ENCODE measurements around the gene GTF3C1. TPM values are rescaled to one million over a fixed set of nuclear protein-coding genes. Genes with fewer than 3 reads are reported as not detected.

GTF3C1 gene
- 62.2 and 66.9 TPM in 2 replicates for total RNA-seq

- peak within 1 kb of the TSS; percentile 97 for H3K4me3 Mint-ChIP-seq (ENCODE audit: low read depth)
- peak within 1 kb of the TSS; percentile 91 for H3K27ac Mint-ChIP-seq
- peaks cover 27% of the 10 kb centered on the region for H3K4me1 Mint-ChIP-seq (ENCODE audit: low read depth)
These were observed at the start of gene GTF3C1, which contains the start of gene KATNIP for GRCh38 chr16:27549746-27550581. Gene GTF3C1 (minus strand): TSS chr16:27549913. CDS start chr16:27549890, 23 bp downstream. Gene KATNIP (plus strand): TSS chr16:27550144. CDS start chr16:27550171, 27 bp downstream.

DNA sequence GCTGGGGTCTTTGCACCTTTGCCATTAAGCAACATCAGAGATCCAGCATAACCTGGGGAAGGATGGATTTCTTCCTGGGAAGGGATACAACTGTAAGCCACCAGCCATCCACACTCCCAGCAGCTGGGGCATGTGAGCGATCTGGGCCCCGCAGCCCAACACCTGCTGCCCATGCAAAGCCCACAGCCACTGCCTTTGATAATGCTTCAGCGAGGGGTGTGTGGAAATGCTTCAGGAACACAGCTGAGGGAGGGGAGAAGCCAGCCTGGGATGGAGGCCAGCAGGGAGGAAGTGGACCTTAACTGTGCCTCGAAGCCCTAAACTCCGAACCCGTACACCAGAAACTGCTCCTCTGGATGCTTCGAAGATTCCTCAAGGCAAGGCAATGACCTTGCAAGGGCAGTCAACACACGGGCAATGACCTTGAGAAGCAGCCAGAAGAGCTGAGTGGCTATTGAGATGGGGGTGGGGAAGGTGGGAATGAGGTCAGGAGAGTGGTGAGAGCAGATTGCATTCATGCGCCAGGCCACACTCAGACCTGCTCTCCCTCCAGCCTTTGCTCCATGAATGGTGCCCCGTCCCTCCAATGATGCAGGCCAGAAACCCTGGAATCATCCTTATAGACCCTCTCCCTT lies 49.3 kb upstream of the GTF3C1 start:
- H3K27me3 Mint-ChIP-seq (ENCODE audit: low read depth) = no peaks in the 10 kb centered on the region
- H3K27ac Mint-ChIP-seq = no peak overlapping the region
- no peaks in the 10 kb centered on the region for H3K4me1 Mint-ChIP-seq (ENCODE audit: low read depth)
- no peak for DNase-seq (ENCODE audit: low spot score)
- H3K4me3 Mint-ChIP-seq (ENCODE audit: low read depth) = no peak overlapping the region
- intact Hi-C loops (cut with micrococcal nuclease) = no loop called here
- no peaks in the 10 kb centered on the region for H3K9me3 Mint-ChIP-seq
- H3K36me3 Mint-ChIP-seq (ENCODE audit: low read depth) = no peaks in the 10 kb centered on the region

More at GRCh38 chr16:27549746-27550581, at the start of gene GTF3C1, which contains the start of gene KATNIP:
- H3K27me3 Mint-ChIP-seq (ENCODE audit: low read depth) = no peaks in the 10 kb centered on the region
- H3K9me3 Mint-ChIP-seq = no peaks in the 10 kb centered on the region
- peaks cover 15% of the 10 kb centered on the region for H3K36me3 Mint-ChIP-seq (ENCODE audit: low read depth)
- DNase-seq (ENCODE audit: low spot score) = peak; percentile 100
- intact Hi-C loops (cut with micrococcal nuclease) = loop anchor here (5.0 kb wide), 1 partner anchor 348 kb away; the partner anchor contains the start of gene KDM8

GRCh38 chr16:27598220-27598619 lies 48.5 kb upstream of the GTF3C1 start:
- no peak for DNase-seq (ENCODE audit: low spot score)
- Mint-ChIP-seq H3K27ac (no peak overlapping the region), H3K36me3 (ENCODE audit: low read depth) (no peaks in the 10 kb centered on the region), H3K4me1 (ENCODE audit: low read depth) (no peaks in the 10 kb centered on the region), H3K4me3 (ENCODE audit: low read depth) (no peak overlapping the region), H3K27me3 (ENCODE audit: low read depth) (no peaks in the 10 kb centered on the region), H3K9me3 (no peaks in the 10 kb centered on the region)
- intact Hi-C loops (cut with micrococcal nuclease) = no loop called here

- DNase-seq (ENCODE audit: low spot score) = no peak
- no peaks in the 10 kb centered on the region for H3K4me1 Mint-ChIP-seq (ENCODE audit: low read depth)
- H3K36me3 Mint-ChIP-seq (ENCODE audit: low read depth) = no peaks in the 10 kb centered on the region
- no peaks in the 10 kb centered on the region for H3K27me3 Mint-ChIP-seq (ENCODE audit: low read depth)
- H3K9me3 Mint-ChIP-seq = no peaks in the 10 kb centered on the region
- intact Hi-C loops (cut with micrococcal nuclease) = no loop called here
- no peak overlapping the region for H3K27ac Mint-ChIP-seq
- H3K4me3 Mint-ChIP-seq (ENCODE audit: low read depth) = no peak overlapping the region
These were observed 47.6 kb upstream of the GTF3C1 start for GRCh38 chr16:27597361-27597760.

GRCh38 chr16:27596411-27596810 lies 46.7 kb upstream of the GTF3C1 start:
- H3K4me3 Mint-ChIP-seq (ENCODE audit: low read depth) = no peak overlapping the region
- H3K4me1 Mint-ChIP-seq (ENCODE audit: low read depth) = no peaks in the 10 kb centered on the region
- no peaks in the 10 kb centered on the region for H3K27me3 Mint-ChIP-seq (ENCODE audit: low read depth)
- no peaks in the 10 kb centered on the region for H3K36me3 Mint-ChIP-seq (ENCODE audit: low read depth)
- H3K9me3 Mint-ChIP-seq = no peaks in the 10 kb centered on the region
- intact Hi-C loops (cut with micrococcal nuclease) = no loop called here
- H3K27ac Mint-ChIP-seq = no peak overlapping the region
- no peak for DNase-seq (ENCODE audit: low spot score)

GRCh38 chr16:27595993-27596392 lies 46.3 kb upstream of the GTF3C1 start:
- DNase-seq (ENCODE audit: low spot score) = no peak
- Mint-ChIP-seq H3K36me3 (ENCODE audit: low read depth) (no peaks in the 10 kb centered on the region), H3K27ac (no peak overlapping the region), H3K27me3 (ENCODE audit: low read depth) (no peaks in the 10 kb centered on the region), H3K9me3 (no peaks in the 10 kb centered on the region), H3K4me1 (ENCODE audit: low read depth) (no peaks in the 10 kb centered on the region), H3K4me3 (ENCODE audit: low read depth) (no peak overlapping the region)
- intact Hi-C loops (cut with micrococcal nuclease) = no loop called here

- Mint-ChIP-seq H3K4me3 (ENCODE audit: low read depth) (no peak overlapping the region), H3K4me1 (ENCODE audit: low read depth) (no peaks in the 10 kb centered on the region), H3K27me3 (ENCODE audit: low read depth) (no peaks in the 10 kb centered on the region), H3K36me3 (ENCODE audit: low read depth) (no peaks in the 10 kb centered on the region), H3K27ac (no peak overlapping the region), H3K9me3 (no peaks in the 10 kb centered on the region)
- DNase-seq (ENCODE audit: low spot score) = no peak
- intact Hi-C loops (cut with micrococcal nuclease) = no loop called here
These were observed 45.8 kb upstream of the GTF3C1 start for GRCh38 chr16:27595475-27595874.

GRCh38 chr16:27591837-27592236 lies 42.1 kb upstream of the GTF3C1 start:
- H3K4me1 Mint-ChIP-seq (ENCODE audit: low read depth) = no peaks in the 10 kb centered on the region
- no peak overlapping the region for H3K4me3 Mint-ChIP-seq (ENCODE audit: low read depth)
- H3K27me3 Mint-ChIP-seq (ENCODE audit: low read depth) = no peaks in the 10 kb centered on the region
- H3K9me3 Mint-ChIP-seq = no peaks in the 10 kb centered on the region
- intact Hi-C loops (cut with micrococcal nuclease) = no loop called here
- no peak overlapping the region for H3K27ac Mint-ChIP-seq
- H3K36me3 Mint-ChIP-seq (ENCODE audit: low read depth) = no peaks in the 10 kb centered on the region
- DNase-seq (ENCODE audit: low spot score) = no peak

GRCh38 chr16:27588057-27588456 lies 38.3 kb upstream of the GTF3C1 start:
- no peaks in the 10 kb centered on the region for H3K27me3 Mint-ChIP-seq (ENCODE audit: low read depth)
- no peaks in the 10 kb centered on the region for H3K9me3 Mint-ChIP-seq
- H3K27ac Mint-ChIP-seq = no peak overlapping the region
- intact Hi-C loops (cut with micrococcal nuclease) = no loop called here
- no peak for DNase-seq (ENCODE audit: low spot score)
- no peak overlapping the region for H3K4me3 Mint-ChIP-seq (ENCODE audit: low read depth)
- H3K36me3 Mint-ChIP-seq (ENCODE audit: low read depth) = no peaks in the 10 kb centered on the region
- no peaks in the 10 kb centered on the region for H3K4me1 Mint-ChIP-seq (ENCODE audit: low read depth)

- no peak for DNase-seq (ENCODE audit: low spot score)
- Mint-ChIP-seq H3K9me3 (no peaks in the 10 kb centered on the region), H3K27me3 (ENCODE audit: low read depth) (no peaks in the 10 kb centered on the region), H3K4me1 (ENCODE audit: low read depth) (no peaks in the 10 kb centered on the region), H3K4me3 (ENCODE audit: low read depth) (no peak overlapping the region), H3K27ac (no peak overlapping the region), H3K36me3 (ENCODE audit: low read depth) (no peaks in the 10 kb centered on the region)
- intact Hi-C loops (cut with micrococcal nuclease) = no loop called here
These were observed 37.0 kb upstream of the GTF3C1 start for GRCh38 chr16:27586711-27587110.

DNA sequence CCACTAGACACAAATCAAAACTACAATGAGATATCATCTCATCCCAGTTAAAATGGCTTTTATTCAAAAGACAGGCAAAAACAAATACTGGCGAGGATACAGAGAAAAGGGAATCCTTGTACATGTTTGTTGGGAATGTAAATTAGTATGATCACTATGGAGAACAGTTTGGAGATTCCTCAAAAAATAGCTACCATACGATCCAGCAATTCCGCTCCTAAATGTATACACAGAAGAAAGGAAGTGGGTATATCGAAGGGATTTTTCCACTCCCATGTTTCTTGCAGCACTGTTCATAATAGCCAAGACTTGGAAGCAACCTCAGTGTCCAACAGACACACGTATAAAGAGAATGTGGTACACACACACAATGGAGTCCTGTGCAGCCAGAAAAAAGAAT lies 35.5 kb upstream of the GTF3C1 start:
- no peak overlapping the region for H3K4me3 Mint-ChIP-seq (ENCODE audit: low read depth)
- no peak for DNase-seq (ENCODE audit: low spot score)
- no peaks in the 10 kb centered on the region for H3K27me3 Mint-ChIP-seq (ENCODE audit: low read depth)
- no peak overlapping the region for H3K27ac Mint-ChIP-seq
- H3K9me3 Mint-ChIP-seq = no peaks in the 10 kb centered on the region
- intact Hi-C loops (cut with micrococcal nuclease) = no loop called here
- no peaks in the 10 kb centered on the region for H3K4me1 Mint-ChIP-seq (ENCODE audit: low read depth)
- H3K36me3 Mint-ChIP-seq (ENCODE audit: low read depth) = no peaks in the 10 kb centered on the region

- no peak for DNase-seq (ENCODE audit: low spot score)
- H3K4me3 Mint-ChIP-seq (ENCODE audit: low read depth) = no peak overlapping the region
- H3K9me3 Mint-ChIP-seq = no peaks in the 10 kb centered on the region
- peaks cover 9% of the 10 kb centered on the region for H3K4me1 Mint-ChIP-seq (ENCODE audit: low read depth)
- no peaks in the 10 kb centered on the region for H3K27me3 Mint-ChIP-seq (ENCODE audit: low read depth)
- intact Hi-C loops (cut with micrococcal nuclease) = no loop called here
- H3K36me3 Mint-ChIP-seq (ENCODE audit: low read depth) = no peaks in the 10 kb centered on the region
- no peak overlapping the region for H3K27ac Mint-ChIP-seq
These were observed 33.9 kb upstream of the GTF3C1 start for GRCh38 chr16:27583634-27584033.

- intact Hi-C loops (cut with micrococcal nuclease) = no loop called here
- H3K27ac Mint-ChIP-seq = no peak overlapping the region
- no peak for DNase-seq (ENCODE audit: low spot score)
- H3K9me3 Mint-ChIP-seq = no peaks in the 10 kb centered on the region
- H3K4me1 Mint-ChIP-seq (ENCODE audit: low read depth) = peaks cover 14% of the 10 kb centered on the region
- H3K36me3 Mint-ChIP-seq (ENCODE audit: low read depth) = no peaks in the 10 kb centered on the region
- no peaks in the 10 kb centered on the region for H3K27me3 Mint-ChIP-seq (ENCODE audit: low read depth)
- no peak overlapping the region for H3K4me3 Mint-ChIP-seq (ENCODE audit: low read depth)
These were observed 33.2 kb upstream of the GTF3C1 start for GRCh38 chr16:27582883-27583282.

Measured in activated T-helper 2 cell treated with anti-CD3 and anti-CD28 coated beads, Interferon-gamma antibody, Interleukin-2, Interleukin-4, amounts not matched to agents 10 μg/mL and 5 μg/mL and 100 μg/mL, durations not matched to agents 14 hours and 24 hours and 36 hours (primary cell).